OCI-LY7 (cell line): ENCODE measurements around the gene ZNF280D. TPM values are rescaled to one million over a fixed set of nuclear protein-coding genes. Genes with fewer than 3 reads are reported as not detected.

Experiments
- BruUV-seq: library from RNA; stranded (reverse); fragments of 400-500 nt; replicated peaks from 2 replicates; lab custom pipeline; 2021; lab: Mats Ljungman, UMichigan
- CTCF ChIA-PET: fragments of 300-600 bp; sonication (Branson Sonifier 250); formaldehyde crosslinking; loops from one replicate; lab custom pipeline; 2022; ENCODE audit warnings: antibody characterized with exemption; ENCODE audit not compliant: unreplicated experiment; lab: Charles Lee
- POLR2A ChIA-PET: fragments of 300-600 bp; sonication (Branson Sonifier 250); formaldehyde crosslinking; loops from one replicate; lab custom pipeline; 2022; ENCODE audit warnings: antibody characterized with exemption; lab: Charles Lee
- DNase-seq: peaks from one replicate; pipeline ENCODE4 v3.0.0-alpha.2; 2015; ENCODE audit warnings: low spot score
- H2AFZ ChIP-seq: fragments of 200-600 bp; sonication (generic), shearing (Covaris generic); 2 replicates; pipeline ENCODE4 v1.6.1; 2014; ENCODE audit warnings: mild to moderate bottlenecking, antibody characterized with exemption, low read length, moderate library complexity
- H3K27ac ChIP-seq: fragments of 200-600 bp; sonication (generic); 2 replicates; pipeline ENCODE4 v1.5.1; 2014; ENCODE audit warnings: mixed run types, low read depth, mild to moderate bottlenecking, moderate library complexity, low read length, inconsistent platforms; ENCODE audit not compliant: poor library complexity, severe bottlenecking
- H3K36me3 ChIP-seq: fragments of 200-600 bp; sonication (generic); 2 replicates; pipeline ENCODE4 v1.6.1; 2014; ENCODE audit warnings: mild to moderate bottlenecking, antibody characterized with exemption, low read length, moderate library complexity, mixed read lengths; ENCODE audit not compliant: insufficient read depth
- H3K4me1 ChIP-seq: fragments of 200-600 bp; sonication (generic); 2 replicates; pipeline ENCODE4 v1.5.1; 2014; ENCODE audit warnings: mild to moderate bottlenecking, low read length; ENCODE audit not compliant: insufficient read depth, poor library complexity, severe bottlenecking
- H3K4me2 ChIP-seq: fragments of 200-600 bp; sonication (generic); 2 replicates; pipeline ENCODE4 v1.6.1; 2014; ENCODE audit warnings: mild to moderate bottlenecking, low read length
- H3K4me3 ChIP-seq: fragments of 200-600 bp; sonication (generic); 2 replicates; pipeline ENCODE4 v1.5.1; 2014; ENCODE audit warnings: mild to moderate bottlenecking, low read depth, low read length; ENCODE audit not compliant: poor library complexity, severe bottlenecking
- H3K79me2 ChIP-seq: fragments of 200-600 bp; sonication (generic); 2 replicates; pipeline ENCODE4 v1.6.1; 2016; ENCODE audit warnings: low read depth, mild to moderate bottlenecking, low read length, moderate library complexity, mixed read lengths; ENCODE audit not compliant: insufficient read depth
- H3K9me2 ChIP-seq: fragments of 200-600 bp; sonication (generic); 2 replicates; pipeline ENCODE4 v1.6.1; 2016; ENCODE audit warnings: mild to moderate bottlenecking, low read length, mixed read lengths; ENCODE audit not compliant: insufficient read depth
- H3K9me3 ChIP-seq: fragments of 200-600 bp; sonication (generic); 2 replicates; pipeline ENCODE4 v1.6.1; 2014; ENCODE audit warnings: mild to moderate bottlenecking, mixed run types, low read length, mixed read lengths
- H4K20me1 ChIP-seq: fragments of 200-600 bp; sonication (generic); 2 replicates; pipeline ENCODE4 v1.6.1; 2014; ENCODE audit warnings: mild to moderate bottlenecking, antibody characterized with exemption, low read length, moderate library complexity, mixed read lengths; ENCODE audit not compliant: insufficient read depth
- CTCF ChIP-seq: fragments of 200-600 bp; sonication (generic); conservative IDR thresholded peaks from 2 replicates; pipeline ENCODE4 v1.5.1; 2014; ENCODE audit warnings: mild to moderate bottlenecking, antibody characterized with exemption, low read length, moderate library complexity, mixed read lengths
- EZH2phosphoT487 ChIP-seq: fragments of 200-600 bp; sonication (generic); IDR thresholded peaks from 2 replicates; pipeline ENCODE4 v1.6.1; 2018; ENCODE audit warnings: low read depth, borderline replicate concordance, mild to moderate bottlenecking, mixed run types, antibody characterized with exemption, low read length, moderate library complexity, mixed read lengths
- intact Hi-C: fragments of 100-400 bp; cut with micrococcal nuclease; formaldehyde crosslinking; loops from one replicate; pipeline ENCODE4 v1.10.0; 2022; ENCODE audit not compliant: unreplicated experiment
- total RNA-seq, 2 experiments: library from RNA; depleted of rRNA in 1 of 2; stranded (reverse); fragments of >200 nt in 1 of 2; shearing (Covaris generic) in 1 of 2; gene quantifications; 2 replicates each; pipeline ENCODE4 v1.2.3, GENCODE V29; 2014 to 2022

Gene ZNF280D
- total RNA-seq, 2 experiments from 2014 or later: 10.7 to 23.4 TPM

- Histone ChIP-seq H3K36me3 (no peaks in the 10 kb centered on the region), H2AFZ (no peak overlapping the region), H4K20me1 (no peaks in the 10 kb centered on the region), H3K4me2 (no peak overlapping the region), H3K27ac (no peak overlapping the region), H3K79me2 (no peaks in the 10 kb centered on the region), H3K9me2 (0 out of 2 replicates have a peak, but pooled peaks cover 7% of the 10 kb centered on the region), H3K4me3 (no peak overlapping the region), H3K9me3 (no peaks in the 10 kb centered on the region), H3K4me1 (no peaks in the 10 kb centered on the region)
- POLR2A ChIA-PET: interaction anchor here (0.8 kb wide), 1 partner anchor 13 kb away, joined by 3 read pairs; no protein-coding TSS in a partner anchor
- intact Hi-C loops: no loop called here
- no peak for DNase-seq
- CTCF ChIA-PET: no interaction called here
- TF ChIP-seq CTCF: no peak
- TF ChIP-seq EZH2phosphoT487: no peak
- BruUV-seq: no TSS peak
Measured at GRCh38 chr15:56653107-56653506, 80.2 kb downstream of the ZNF280D start.

DNA sequence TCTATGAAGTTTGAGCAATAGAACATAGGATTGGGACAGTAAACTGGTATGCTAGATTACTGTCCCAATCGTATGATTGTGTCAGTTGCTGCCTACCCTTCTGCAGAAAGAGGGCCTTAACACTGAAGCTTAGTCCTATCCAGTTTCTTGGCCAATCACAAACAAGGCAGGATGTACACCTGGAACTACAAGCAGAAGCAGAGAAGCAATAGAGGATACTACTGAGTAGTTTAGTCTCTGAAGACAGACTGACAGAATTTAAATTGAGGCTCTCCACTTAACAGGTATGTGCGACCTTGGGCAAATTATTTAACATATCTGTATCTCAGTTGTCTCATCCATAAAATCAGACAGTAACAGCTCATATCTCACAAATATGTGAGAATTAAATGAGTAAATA lies 85.0 kb downstream of the ZNF280D start:
- Histone ChIP-seq H4K20me1 (no peaks in the 10 kb centered on the region), H3K9me3 (no peaks in the 10 kb centered on the region), H3K4me3 (no peak overlapping the region), H3K27ac (no peak overlapping the region), H2AFZ (no peak overlapping the region), H3K9me2 (0 out of 2 replicates have a peak, but pooled peaks cover 4% of the 10 kb centered on the region), H3K4me2 (no peak overlapping the region), H3K4me1 (no peaks in the 10 kb centered on the region), H3K36me3 (no peaks in the 10 kb centered on the region), H3K79me2 (no peaks in the 10 kb centered on the region)
- DNase-seq: no peak
- no TSS peak for BruUV-seq
- no peak for TF ChIP-seq EZH2phosphoT487
- no peak for TF ChIP-seq CTCF
- CTCF ChIA-PET: no interaction called here
- POLR2A ChIA-PET: no interaction called here
- intact Hi-C loops: no loop called here

GRCh38 chr15:56640549-56640948 lies 92.8 kb downstream of the ZNF280D start:
- Histone ChIP-seq H3K4me1 (peaks cover 17% of the 10 kb centered on the region), H3K36me3 (no peaks in the 10 kb centered on the region), H3K4me3 (no peak overlapping the region), H4K20me1 (no peaks in the 10 kb centered on the region), H2AFZ (peak overlapping the region; percentile 48; the same call in 1 of the 2 replicates), H3K79me2 (no peaks in the 10 kb centered on the region), H3K9me2 (no peaks in the 10 kb centered on the region), H3K4me2 (no peak overlapping the region), H3K9me3 (no peaks in the 10 kb centered on the region; the same call in 1 of the 2 replicates), H3K27ac (no peak overlapping the region)
- no peak for DNase-seq
- intact Hi-C loops: no loop called here
- ChIA-PET POLR2A (interaction anchor here (0.6 kb wide), 1 partner anchor 107 kb away, joined by 3 read pairs; no protein-coding TSS in a partner anchor), CTCF (no interaction called here)
- TF ChIP-seq EZH2phosphoT487: no peak
- no peak for TF ChIP-seq CTCF
- no TSS peak for BruUV-seq
